HG03025 (cell line): Measurements from ENCODE around the gene TMSB10.
"Not testable (repeated sequence)": the region's sequence is repeated elsewhere in the genome, so short reads cannot be mapped to it uniquely, and the experiment has no call there.

ENCODE experiments used
- ATAC-seq: cut with Tn5 transposase; IDR thresholded peaks from one replicate; pipeline ENCODE4 v1.9.1; 2021; ENCODE audit warnings: mild to moderate bottlenecking, moderate library complexity; ENCODE audit not compliant: unreplicated experiment, low FRiP score

TMSB10 gene

GRCh38 chr2:84900971-84901370 lies 4.5 kb upstream of the TMSB10 start:
- no peak for ATAC-seq

GRCh38 chr2:84901593-84902120 lies 3.8 kb upstream of the TMSB10 start:
- ATAC-seq = no peak

GRCh38 chr2:84902526-84902925 lies 2.9 kb upstream of the TMSB10 start:
- no peak for ATAC-seq

- ATAC-seq = no peak
These were observed 1.3 kb upstream of the TMSB10 start for GRCh38 chr2:84904151-84904550.

GRCh38 chr2:84904717-84905174 lies 710 bp upstream of the TMSB10 start:
- no peak for ATAC-seq

- ATAC-seq = peak; percentile 27
These were observed 848 bp downstream of the TMSB10 start for GRCh38 chr2:84906108-84906899.

DNA sequence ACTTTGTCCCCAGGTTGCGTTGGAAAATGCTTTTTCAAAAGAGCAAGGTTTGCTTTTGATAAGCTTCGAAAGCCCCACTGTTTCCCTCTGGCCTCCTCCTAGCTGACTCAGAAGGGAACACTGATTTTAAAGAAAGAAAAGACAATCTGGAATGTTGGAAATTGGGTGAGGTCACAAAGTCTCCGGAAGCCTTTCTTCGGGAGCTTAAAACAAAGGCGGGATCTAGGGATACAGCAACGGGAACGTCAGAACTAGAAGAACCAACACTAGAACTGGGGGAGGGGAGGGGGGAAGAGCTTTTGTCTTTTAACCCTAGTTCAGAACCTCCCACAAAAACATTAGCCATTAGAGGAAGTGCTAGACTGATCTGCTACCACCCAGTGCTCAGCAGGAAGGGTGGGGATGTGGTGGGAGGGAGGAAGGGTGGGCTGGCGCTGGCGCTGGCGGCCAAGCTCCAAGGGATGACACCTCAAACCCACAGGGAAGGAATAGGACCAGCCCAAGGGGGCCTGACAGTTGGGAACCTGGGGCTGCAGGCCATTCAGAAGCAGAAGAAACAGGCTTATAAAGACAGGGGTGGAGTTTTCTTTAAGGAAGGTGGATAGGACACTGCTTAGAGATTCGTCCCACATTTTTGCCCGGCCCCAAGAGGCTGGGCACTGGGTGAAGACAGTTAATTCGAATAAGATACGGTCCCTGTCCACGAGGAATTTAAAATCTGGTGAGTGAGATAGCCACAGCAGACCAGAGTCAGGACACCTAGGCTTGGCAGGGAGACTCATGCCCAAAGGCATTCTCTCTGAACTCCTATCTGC lies 1.7 kb downstream of the TMSB10 start:
- peak; percentile 23 for ATAC-seq

- ATAC-seq = no peak
These were observed 3.7 kb downstream of the TMSB10 start for GRCh38 chr2:84908948-84909713.

DNA sequence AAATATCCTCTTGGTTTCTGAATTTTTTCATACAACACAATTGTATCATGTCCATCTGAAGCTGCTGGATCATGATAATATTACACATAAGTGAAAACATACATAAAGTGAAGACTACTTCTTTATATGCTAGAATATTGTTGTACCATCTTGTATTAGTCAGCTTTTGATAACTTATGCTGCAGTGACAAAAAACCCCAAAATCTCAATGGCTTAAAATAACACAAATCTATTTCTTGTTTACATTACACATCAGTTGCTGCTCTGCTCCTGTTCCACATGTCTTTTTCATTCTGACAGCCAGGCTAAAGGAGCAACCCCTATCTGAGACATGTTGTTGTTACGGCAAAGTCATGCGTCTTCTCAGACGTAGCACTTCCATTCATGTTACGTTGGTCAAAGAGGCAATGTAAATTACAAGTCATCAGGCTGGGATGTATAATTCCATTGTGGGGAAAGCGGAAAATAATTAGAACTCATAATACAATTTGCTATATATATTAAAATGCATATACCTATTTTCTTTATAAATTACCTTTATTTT lies 5.8 kb downstream of the TMSB10 start:
- no peak for ATAC-seq

DNA sequence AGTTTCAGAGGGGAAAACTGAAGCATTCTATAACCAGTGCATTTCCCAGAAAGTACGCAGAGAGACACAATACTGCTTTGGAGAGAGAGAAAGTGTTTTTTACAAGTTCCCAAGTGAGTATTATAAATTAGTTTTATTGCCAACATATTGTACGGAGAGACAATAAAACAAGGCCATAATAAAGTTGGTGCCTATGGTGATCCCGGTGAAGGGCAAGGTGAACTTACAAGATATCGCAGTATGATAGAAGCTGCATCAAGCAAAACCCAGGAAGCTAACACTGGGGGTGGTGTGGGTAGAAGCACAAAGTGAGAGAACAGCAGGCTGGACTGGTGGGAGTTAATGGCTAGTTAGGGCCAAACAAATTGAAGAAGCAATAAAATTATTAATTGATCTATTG lies 7.5 kb downstream of the TMSB10 start:
- ATAC-seq = no peak

GRCh38 chr2:84914334-84914733 lies 8.9 kb downstream of the TMSB10 start:
- ATAC-seq = no peak

GRCh38 chr2:84915675-84916074 lies 10.2 kb downstream of the TMSB10 start:
- ATAC-seq = not testable (repeated sequence)

- ATAC-seq = not testable (repeated sequence)
These were observed 12.4 kb downstream of the TMSB10 start for GRCh38 chr2:84917821-84918220.

- no peak for ATAC-seq
These were observed 13.0 kb downstream of the TMSB10 start for GRCh38 chr2:84918430-84918829.

GRCh38 chr2:84919885-84920580 lies 14.6 kb downstream of the TMSB10 start:
- ATAC-seq = peak; percentile 42

GRCh38 chr2:84923009-84923408 lies 17.6 kb downstream of the TMSB10 start:
- no peak for ATAC-seq

GRCh38 chr2:84924173-84925106 lies 19.0 kb downstream of the TMSB10 start:
- ATAC-seq = no peak

DNA sequence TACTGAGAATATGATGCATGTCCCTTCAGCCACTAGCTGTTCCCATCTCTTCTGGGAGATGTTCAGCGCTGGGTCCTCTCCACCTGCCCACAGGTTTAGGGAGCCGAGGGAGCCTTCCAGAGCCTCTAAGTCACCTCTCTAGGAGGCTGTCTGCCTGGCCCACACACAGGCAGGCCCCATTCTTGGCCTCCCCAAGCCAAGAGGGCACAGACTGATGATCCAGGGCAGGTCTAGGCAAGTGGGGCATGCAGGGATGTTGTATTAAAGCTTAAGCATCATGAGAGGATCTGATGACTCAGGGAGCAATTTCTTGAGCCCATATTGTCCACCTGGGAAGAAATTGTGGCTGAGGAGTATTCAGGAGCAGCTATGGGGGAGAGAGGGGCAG lies 19.9 kb downstream of the TMSB10 start:
- peak; percentile 5 for ATAC-seq
